A204.1 (cell line): ENCODE data around the gene INHA.

ENCODE experiments used
- FAIRE-seq: peaks from 2 replicates; lab custom pipeline; 2012; peaks lifted over from hg19 to GRCh38; lab: Jason Lieb, UNC

INHA gene

GRCh38 chr2:219612577-219613286 lies 40.6 kb downstream of the INHA start:
- FAIRE-seq: no peak

DNA sequence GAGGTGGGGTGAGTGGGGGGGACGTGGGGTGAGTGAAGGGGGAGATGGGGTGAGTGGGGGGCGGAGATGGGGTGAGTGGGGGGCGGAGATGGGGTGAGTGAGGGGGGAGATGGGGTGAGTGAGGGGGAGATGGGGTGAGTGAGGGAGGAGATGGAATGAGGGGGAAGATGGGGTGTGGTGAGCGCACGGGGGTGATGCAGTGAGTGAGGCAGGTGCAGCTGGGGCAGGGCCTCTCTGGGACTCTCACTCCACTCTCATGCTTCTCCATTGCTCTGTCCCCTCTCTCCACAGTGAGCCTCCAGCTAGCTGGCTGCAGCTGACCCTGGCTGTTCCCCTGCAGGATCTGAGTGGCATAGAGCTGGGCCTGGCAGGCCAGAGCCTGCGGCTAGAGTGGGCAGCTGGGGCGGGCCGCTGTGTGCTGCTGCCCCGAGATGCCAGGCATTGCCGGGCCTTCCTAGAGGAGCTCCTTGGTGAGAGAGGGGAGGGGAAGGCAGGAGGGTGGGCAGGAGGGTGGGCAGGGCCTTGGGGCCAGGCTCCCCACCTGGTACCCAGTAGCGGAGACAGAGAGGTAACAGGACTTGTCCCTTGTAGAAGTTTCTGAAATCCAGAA lies 41.5 kb downstream of the INHA start:
- FAIRE-seq: no peak

DNA sequence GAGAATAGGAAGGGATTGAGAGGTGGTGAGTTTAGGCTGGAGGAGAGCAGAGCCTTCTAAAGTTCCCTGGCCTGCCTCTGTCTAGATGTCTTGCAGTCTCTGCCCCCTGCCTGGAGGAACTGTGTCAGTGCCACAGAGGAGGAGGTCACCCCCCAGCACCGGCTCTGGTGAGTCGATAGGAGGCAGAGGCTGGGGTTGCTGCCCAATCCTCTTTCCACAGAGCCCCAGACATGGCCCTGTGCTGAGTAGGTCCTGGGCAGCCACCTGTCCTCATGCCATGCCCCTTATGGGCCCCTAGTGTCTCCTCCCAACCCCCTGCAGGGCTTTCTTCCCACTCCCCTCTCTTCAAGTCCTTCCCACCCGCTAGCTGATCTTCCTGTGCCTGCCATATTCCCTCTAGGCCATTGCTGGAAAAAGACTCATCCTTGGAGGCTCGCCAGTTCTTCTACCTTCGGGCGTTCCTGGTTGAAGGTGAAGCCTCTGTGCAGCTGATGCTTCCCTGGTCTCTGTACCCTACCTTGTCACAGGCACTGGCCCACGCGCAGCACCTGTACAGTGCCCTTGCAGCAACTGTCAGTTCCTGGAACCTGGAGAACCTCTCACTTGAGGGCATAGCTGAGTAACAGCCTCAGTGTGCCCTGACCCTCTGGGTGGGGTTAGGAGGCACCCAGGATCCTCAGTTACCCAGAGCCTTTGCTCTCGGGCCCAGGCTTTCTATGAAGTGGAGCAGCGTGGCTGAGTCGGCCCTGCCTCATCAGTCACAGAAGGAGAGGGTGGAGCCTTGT lies 42.2 kb downstream of the INHA start:
- FAIRE-seq: no peak

DNA sequence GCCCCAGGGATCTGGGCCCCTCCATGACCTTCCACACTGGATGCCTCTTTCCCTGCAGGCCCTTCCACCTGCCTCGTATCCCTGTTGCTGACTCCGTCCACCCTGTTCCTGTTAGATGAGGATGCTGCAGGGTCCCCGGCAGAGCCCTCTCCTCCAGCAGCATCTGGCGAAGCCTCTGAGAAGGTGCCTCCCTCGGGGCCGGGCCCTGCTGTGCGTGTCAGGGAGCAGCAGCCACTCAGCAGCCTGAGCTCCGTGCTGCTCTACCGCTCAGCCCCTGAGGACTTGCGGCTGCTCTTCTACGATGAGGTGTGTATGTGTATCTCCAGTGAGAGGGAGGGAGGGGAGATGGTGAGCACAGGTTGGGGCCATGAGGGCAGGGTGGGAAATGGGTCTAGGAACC lies 42.9 kb downstream of the INHA start:
- no peak for FAIRE-seq

DNA sequence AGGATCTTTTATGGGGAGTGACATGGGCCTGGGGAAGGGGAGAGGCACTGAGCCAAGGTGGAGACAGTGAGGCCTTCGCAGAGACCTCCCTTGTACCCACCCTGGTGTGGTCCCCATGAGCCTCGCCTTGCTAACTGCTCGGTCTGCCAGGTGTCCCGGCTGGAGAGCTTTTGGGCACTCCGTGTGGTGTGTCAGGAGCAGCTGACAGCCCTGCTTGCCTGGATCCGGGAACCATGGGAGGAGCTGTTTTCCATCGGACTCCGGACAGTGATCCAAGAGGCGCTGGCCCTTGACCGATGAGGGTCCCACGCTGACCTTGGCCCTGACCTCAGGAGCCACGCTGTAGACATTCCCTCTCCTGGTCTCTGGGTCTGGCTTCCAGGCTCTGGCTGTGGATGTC lies 43.8 kb downstream of the INHA start:
- FAIRE-seq: no peak

GRCh38 chr2:219616550-219616949 lies 44.4 kb downstream of the INHA start:
- FAIRE-seq: no peak

GRCh38 chr2:219618733-219619122 lies 46.6 kb downstream of the INHA start:
- no peak for FAIRE-seq

- FAIRE-seq: no peak
These were observed 47.1 kb downstream of the INHA start for GRCh38 chr2:219619235-219619634.

- FAIRE-seq: no peak
These were observed 48.4 kb downstream of the INHA start for GRCh38 chr2:219620546-219620945.

- no peak for FAIRE-seq
These were observed 49.8 kb downstream of the INHA start for GRCh38 chr2:219621935-219622334.

GRCh38 chr2:219622472-219622871 lies 50.4 kb downstream of the INHA start:
- no peak for FAIRE-seq

GRCh38 chr2:219624565-219624964 lies 52.5 kb downstream of the INHA start:
- no peak for FAIRE-seq

GRCh38 chr2:219625179-219625578 lies 53.1 kb downstream of the INHA start:
- FAIRE-seq: no peak
